IMR-90 (cell line): ENCODE results near the gene NDUFAF5. TPM values are rescaled to one million over a fixed set of nuclear protein-coding genes. Genes with fewer than 3 reads are reported as not detected.

ENCODE experiments used
- ATAC-seq: fragments of 200-7000 bp; cut with Tn5 transposase; 2 replicates; pipeline ENCODE4 v1.9.1; 2020; ENCODE audit warnings: low read depth, mild to moderate bottlenecking, moderate library complexity
- BruUV-seq: library from RNA; stranded (reverse); fragments of 400-500 nt; replicated peaks from 2 replicates; lab custom pipeline; 2021; lab: Mats Ljungman, UMichigan
- CTCF ChIA-PET: fragments of 300-600 bp; formaldehyde crosslinking; extraction: SDS; loops from one replicate; lab custom pipeline; 2021; ENCODE audit warnings: antibody characterized with exemption; lab: Yijun Ruan, JAX
- POLR2A ChIA-PET: fragments of 300-600 bp; sonication (Branson Sonifier 250); formaldehyde crosslinking; loops from one replicate; lab custom pipeline; 2022; ENCODE audit warnings: antibody characterized with exemption; ENCODE audit not compliant: unreplicated experiment; lab: Charles Lee
- DNase-seq: peaks from one replicate; pipeline ENCODE4 v3.0.0; 2013
- H2AFZ ChIP-seq: replicated peaks from 2 replicates; pipeline ENCODE3; 2013; ENCODE audit warnings: low read length, mild to moderate bottlenecking; ENCODE audit not compliant: poor library complexity
- H2AK5ac ChIP-seq: 2 replicates; pipeline ENCODE4 v1.6.1; 2013; ENCODE audit warnings: low read depth, low read length, inconsistent platforms
- H2AK9ac ChIP-seq: replicated peaks from 2 replicates; pipeline ENCODE3; 2013; ENCODE audit warnings: mild to moderate bottlenecking, low read depth, low read length, moderate library complexity; ENCODE audit not compliant: poor library complexity
- H2BK120ac ChIP-seq: 2 replicates; pipeline ENCODE4 v1.6.1; 2013; ENCODE audit warnings: low read depth, low read length, inconsistent platforms
- H2BK15ac ChIP-seq: 3 replicates; pipeline ENCODE4 v1.6.1; 2013; ENCODE audit warnings: low read depth, low read length, inconsistent platforms
- H2BK20ac ChIP-seq: 2 replicates; pipeline ENCODE4 v1.6.1; 2013; ENCODE audit warnings: low read depth, mild to moderate bottlenecking, inconsistent platforms, low read length, moderate library complexity
- H2BK5ac ChIP-seq: 2 replicates; pipeline ENCODE4 v1.6.1; 2013; ENCODE audit warnings: mild to moderate bottlenecking, low read depth, low read length, inconsistent platforms; ENCODE audit not compliant: poor library complexity, severe bottlenecking
- H3K14ac ChIP-seq: replicated peaks from 2 replicates; pipeline ENCODE4 v1.6.1; 2013; ENCODE audit warnings: low read depth, low read length, inconsistent platforms
- H3K18ac ChIP-seq: 2 replicates; pipeline ENCODE4 v1.6.1; 2013; ENCODE audit warnings: low read depth, low read length, control low read depth
- H3K23ac ChIP-seq: 2 replicates; pipeline ENCODE4 v1.6.1; 2013; ENCODE audit warnings: low read depth, low read length, inconsistent platforms
- H3K27ac ChIP-seq: 2 replicates; pipeline ENCODE4 v1.5.1; 2013; ENCODE audit warnings: mild to moderate bottlenecking, control low read depth, low read length; ENCODE audit not compliant: insufficient read depth
- H3K27me3 ChIP-seq: 2 replicates; pipeline ENCODE4 v1.6.1; 2013; ENCODE audit warnings: low read length; ENCODE audit not compliant: control insufficient read depth, insufficient read depth
- H3K36me3 ChIP-seq: 2 replicates; pipeline ENCODE4 v1.6.1; 2013; ENCODE audit warnings: low read length, mixed read lengths; ENCODE audit not compliant: control insufficient read depth, insufficient read depth
- H3K4ac ChIP-seq: 2 replicates; pipeline ENCODE4 v1.6.1; 2013; ENCODE audit warnings: low read depth, low read length, inconsistent platforms
- H3K4me1 ChIP-seq: 2 replicates; pipeline ENCODE4 v1.6.1; 2013; ENCODE audit warnings: low read length, mixed read lengths; ENCODE audit not compliant: control insufficient read depth, insufficient read depth
- H3K4me2 ChIP-seq: 2 replicates; pipeline ENCODE4 v1.6.1; 2013; ENCODE audit warnings: low read depth, mild to moderate bottlenecking, control low read depth, low read length, moderate library complexity
- H3K4me3 ChIP-seq: 2 replicates; pipeline ENCODE4 v1.5.1; 2013; ENCODE audit warnings: low read depth, mild to moderate bottlenecking, control low read depth, low read length, moderate library complexity; ENCODE audit not compliant: insufficient read depth
- H3K56ac ChIP-seq: 2 replicates; pipeline ENCODE4 v1.6.1; 2013; ENCODE audit warnings: low read length, inconsistent platforms; ENCODE audit not compliant: insufficient read depth; ENCODE audit errors: extremely low read depth
- H3K79me1 ChIP-seq, 2 experiments: 2 replicates each; pipeline ENCODE4 v1.6.1; 2013; ENCODE audit warnings: low read length in 2 of 2, inconsistent platforms in 1 of 2, low read depth in 1 of 2
- H3K9ac ChIP-seq: 2 replicates; pipeline ENCODE4 v1.6.1; 2013; ENCODE audit warnings: low read depth, low read length, control low read depth
- H3K9me1 ChIP-seq: 2 replicates; pipeline ENCODE4 v1.6.1; 2013; ENCODE audit warnings: low read length, inconsistent platforms; ENCODE audit not compliant: insufficient read depth
- H3K9me3 ChIP-seq: 2 replicates; pipeline ENCODE4 v1.6.1; 2013; ENCODE audit warnings: low read length; ENCODE audit not compliant: control insufficient read depth, insufficient read depth
- H4K20me1 ChIP-seq: 2 replicates; pipeline ENCODE4 v1.6.1; 2013; ENCODE audit warnings: low read length, inconsistent platforms; ENCODE audit not compliant: insufficient read depth
- H4K5ac ChIP-seq: 2 replicates; pipeline ENCODE4 v1.6.1; 2013; ENCODE audit warnings: mild to moderate bottlenecking, low read depth, low read length, control low read depth
- H4K8ac ChIP-seq, 2 experiments: 2 replicates each; pipeline ENCODE4 v1.6.1; 2013; ENCODE audit warnings: low read depth in 2 of 2, low read length in 2 of 2, control low read depth in 1 of 2, inconsistent platforms in 1 of 2
- H4K91ac ChIP-seq: 2 replicates; pipeline ENCODE4 v1.6.1; 2013; ENCODE audit warnings: low read depth, low read length, inconsistent platforms; ENCODE audit not compliant: insufficient read depth
- CHD1 ChIP-seq: IDR thresholded peaks from 2 replicates; pipeline ENCODE4 v1.6.1; 2012; ENCODE audit warnings: low read depth, low read length, improper control_type of control experiment
- ELK1 ChIP-seq: fragments of 150-350 bp; IDR thresholded peaks from 2 replicates; pipeline ENCODE4 v1.6.1; 2016; ENCODE audit warnings: low read depth, mild to moderate bottlenecking, low read length, moderate library complexity, borderline replicate concordance
- FOS ChIP-seq: fragments of 150-350 bp; IDR thresholded peaks from 2 replicates; pipeline ENCODE4 v1.6.1; 2016; ENCODE audit warnings: low read depth, low read length
- MXI1 ChIP-seq: IDR thresholded peaks from 2 replicates; pipeline ENCODE4 v1.6.1; 2012; ENCODE audit warnings: low read depth, mild to moderate bottlenecking, low read length, moderate library complexity, borderline replicate concordance
- RCOR1 ChIP-seq: IDR thresholded peaks from 2 replicates; pipeline ENCODE4 v1.6.1; 2012; ENCODE audit warnings: mild to moderate bottlenecking, low read length, improper control_type of control experiment; ENCODE audit not compliant: insufficient replicate concordance
- RFX5 ChIP-seq: IDR thresholded peaks from 2 replicates; pipeline ENCODE4 v1.8.0; 2012; ENCODE audit warnings: low read depth, mild to moderate bottlenecking, low read length, moderate library complexity
- WGBS, 2 experiments: methylation state at CpG; one replicate each; pipeline versions ENCODE4 v1.1.5 to v1.1.7; 2013; ENCODE audit warnings: missing lambda C conversion rate in 2 of 2; ENCODE audit not compliant: insufficient read length in 1 of 2; ENCODE audit errors: extremely low coverage in 2 of 2; 5-methylcytosine and 5-hydroxymethylcytosine counted together
- dilution Hi-C: fragments of 300-500 bp; cut with HindIII; formaldehyde crosslinking; loops from one replicate; pipeline ENCODE4 v1.14.3; 2018; ENCODE audit warnings: low sequenced_read_pairs; ENCODE audit not compliant: unreplicated experiment
- in situ Hi-C: fragments of 300-500 bp; cut with MboI; formaldehyde crosslinking; loops from 3 replicates; pipeline ENCODE4 v1.14.3; 2019; ENCODE audit warnings: low sequenced_read_pairs, inconsistent platforms, mixed read lengths
- intact Hi-C: fragments of 100-400 bp; cut with micrococcal nuclease; formaldehyde crosslinking; loops from 2 replicates; pipeline ENCODE4 v1.10.0; 2022
- polyA plus RNA-seq, 3 experiments: library from polyadenylated mRNA; depleted of rRNA; stranded (reverse); fragments of >200 nt; gene quantifications; 2 replicates each; pipeline ENCODE4 v1.2.3, GENCODE V29; 2012; ENCODE audit warnings: low replicate concordance in 1 of 3
- total RNA-seq: library from RNA; depleted of rRNA; stranded (reverse); fragments of >200 nt; gene quantifications from 2 replicates; pipeline ENCODE4 v1.2.3, GENCODE V29; 2012

The NDUFAF5 gene
- total and polyA plus RNA-seq, 2 of the 4 experiments (the other 2 are of a cell fraction): 6.8 to 12.3 TPM

- ChIA-PET CTCF (no interaction called here), POLR2A (no interaction called here)
- Histone ChIP-seq H4K91ac (no peak overlapping the region), H3K27ac (no peak overlapping the region), H2AK5ac (no peak overlapping the region), H2AFZ (no peak overlapping the region), H2BK15ac (no peak overlapping the region), H3K4me1 (no peaks in the 10 kb centered on the region), H3K4me3 (no peak overlapping the region), H3K9me1 (no peaks in the 10 kb centered on the region), H3K9me3 (no peaks in the 10 kb centered on the region; the same call in 1 of the 2 replicates), H3K56ac (no peak overlapping the region), H3K23ac (no peak overlapping the region), H2BK5ac (no peak overlapping the region), H3K4me2 (no peak overlapping the region), H4K5ac (no peak overlapping the region), H3K4ac (no peak overlapping the region), H3K14ac (no peak overlapping the region), H2BK20ac (no peak overlapping the region), H3K36me3 (no peaks in the 10 kb centered on the region), H3K18ac (no peak overlapping the region), H4K8ac (no peak overlapping the region), H3K9ac (no peak overlapping the region), H2AK9ac (no peak overlapping the region), H3K79me1 (no peaks in the 10 kb centered on the region), H4K20me1 (no peaks in the 10 kb centered on the region), H2BK120ac (no peak overlapping the region), H3K27me3 (no peaks in the 10 kb centered on the region)
- DNase-seq (peak; percentile 18), ATAC-seq (no peak)
- intact Hi-C loops: no loop called here
- 44% methylated on average over 3 of the region's 4 CpGs; no CpG with 5 or more reads in 1 of the 2 experiments for WGBS, 2 experiments
- TF ChIP-seq RCOR1 (no peak), FOS (no peak), MXI1 (no peak), CHD1 (no peak), RFX5 (no peak), ELK1 (no peak)
- BruUV-seq: no TSS peak
- dilution Hi-C loops: no loop called here
- in situ Hi-C loops: no loop called here
Observed at GRCh38 chr20:13868331-13868730, 83.5 kb downstream of the NDUFAF5 start.
